ENCODE data around the gene HDC.

The HDC gene, protein sequence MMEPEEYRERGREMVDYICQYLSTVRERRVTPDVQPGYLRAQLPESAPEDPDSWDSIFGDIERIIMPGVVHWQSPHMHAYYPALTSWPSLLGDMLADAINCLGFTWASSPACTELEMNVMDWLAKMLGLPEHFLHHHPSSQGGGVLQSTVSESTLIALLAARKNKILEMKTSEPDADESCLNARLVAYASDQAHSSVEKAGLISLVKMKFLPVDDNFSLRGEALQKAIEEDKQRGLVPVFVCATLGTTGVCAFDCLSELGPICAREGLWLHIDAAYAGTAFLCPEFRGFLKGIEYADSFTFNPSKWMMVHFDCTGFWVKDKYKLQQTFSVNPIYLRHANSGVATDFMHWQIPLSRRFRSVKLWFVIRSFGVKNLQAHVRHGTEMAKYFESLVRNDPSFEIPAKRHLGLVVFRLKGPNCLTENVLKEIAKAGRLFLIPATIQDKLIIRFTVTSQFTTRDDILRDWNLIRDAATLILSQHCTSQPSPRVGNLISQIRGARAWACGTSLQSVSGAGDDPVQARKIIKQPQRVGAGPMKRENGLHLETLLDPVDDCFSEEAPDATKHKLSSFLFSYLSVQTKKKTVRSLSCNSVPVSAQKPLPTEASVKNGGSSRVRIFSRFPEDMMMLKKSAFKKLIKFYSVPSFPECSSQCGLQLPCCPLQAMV

DNA sequence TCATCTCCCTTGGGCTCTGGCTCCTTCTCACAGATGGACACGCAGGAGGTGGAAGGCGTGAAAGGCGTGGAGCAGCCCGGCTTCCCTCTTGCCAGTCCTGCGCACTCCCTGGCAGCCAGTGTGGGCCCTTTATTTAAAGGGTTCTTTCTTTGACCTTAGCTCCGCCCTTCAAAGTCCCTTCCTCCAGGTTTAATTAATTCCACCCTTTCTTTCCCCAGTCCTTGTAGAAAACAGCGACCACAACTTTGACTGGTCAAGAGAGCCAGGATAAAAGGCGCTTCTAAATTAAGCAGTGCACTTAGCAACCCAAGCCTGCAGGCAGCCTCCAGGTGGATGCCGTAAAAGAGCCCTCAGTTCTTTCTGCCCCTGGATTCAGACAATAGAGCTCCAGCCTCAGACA lies at the start of gene HDC:
HDC (minus strand) TSS at position 107 of the 400 bp plus-strand sequence; CDS start at position 4, 103 bp downstream.
- no peak for DNase-seq (ENCODE audit: low read depth)

DNA sequence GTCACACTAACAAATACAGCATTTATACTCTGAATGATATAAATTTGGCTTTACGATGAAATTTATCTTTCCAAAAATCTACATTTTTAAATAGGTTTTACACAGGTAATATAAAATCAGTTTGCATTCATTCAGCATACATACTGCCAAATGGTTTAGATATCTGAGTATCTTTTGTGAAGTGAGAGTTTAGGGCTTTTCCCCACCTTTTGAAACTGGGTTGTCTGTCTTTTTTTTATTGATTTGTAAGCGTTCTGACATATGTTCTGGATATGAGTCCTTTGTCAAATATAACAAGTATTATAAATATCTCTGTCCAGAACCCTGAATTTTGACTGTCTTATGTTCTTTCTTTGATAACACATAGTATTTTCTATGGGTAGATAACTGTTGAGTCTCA lies 47.1 kb upstream of the HDC start:
- DNase-seq (ENCODE audit: low read depth) = no peak

- no peak for DNase-seq (ENCODE audit: low read depth)
These were observed 42.3 kb upstream of the HDC start for GRCh38 chr15:50307799-50308198.

DNA sequence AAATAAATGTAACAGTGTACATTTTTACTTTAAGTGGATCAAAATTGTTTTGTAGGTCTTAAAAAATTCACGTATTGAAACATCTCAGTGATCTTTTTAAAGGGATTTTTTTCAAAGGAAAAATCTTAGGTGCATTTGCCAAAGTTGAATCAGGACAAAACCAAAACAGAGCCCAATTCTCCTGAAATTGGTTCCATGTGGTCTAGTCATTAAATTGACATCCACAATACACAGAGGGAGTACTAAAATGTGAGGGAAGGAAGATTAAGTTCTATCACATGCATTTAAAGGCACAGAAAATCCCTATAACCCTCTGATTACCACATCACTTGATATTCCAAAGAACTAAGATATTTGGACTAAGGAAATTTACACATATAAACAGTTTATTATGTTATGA lies 39.3 kb upstream of the HDC start:
- no peak for DNase-seq (ENCODE audit: low read depth)

DNA sequence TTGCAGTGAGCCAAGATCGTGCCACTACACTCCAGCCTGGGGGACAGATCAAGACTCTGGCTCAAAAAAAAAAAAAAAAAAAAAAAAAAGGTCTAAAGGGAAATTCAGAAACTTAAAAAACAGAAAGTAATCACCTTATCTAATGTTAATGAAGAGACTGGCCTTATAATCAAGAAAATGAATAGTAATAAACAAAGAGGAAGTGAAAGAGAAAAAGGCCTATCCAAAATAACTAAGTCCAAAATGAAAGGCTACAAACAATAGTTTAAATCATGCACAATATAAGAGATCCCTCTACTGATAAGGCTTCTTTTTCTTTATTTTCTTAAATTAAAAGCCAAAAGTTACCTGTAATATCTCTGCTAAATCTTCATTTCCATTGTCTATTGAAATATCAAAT lies 37.1 kb upstream of the HDC start:
- DNase-seq (ENCODE audit: low read depth) = no peak

DNA sequence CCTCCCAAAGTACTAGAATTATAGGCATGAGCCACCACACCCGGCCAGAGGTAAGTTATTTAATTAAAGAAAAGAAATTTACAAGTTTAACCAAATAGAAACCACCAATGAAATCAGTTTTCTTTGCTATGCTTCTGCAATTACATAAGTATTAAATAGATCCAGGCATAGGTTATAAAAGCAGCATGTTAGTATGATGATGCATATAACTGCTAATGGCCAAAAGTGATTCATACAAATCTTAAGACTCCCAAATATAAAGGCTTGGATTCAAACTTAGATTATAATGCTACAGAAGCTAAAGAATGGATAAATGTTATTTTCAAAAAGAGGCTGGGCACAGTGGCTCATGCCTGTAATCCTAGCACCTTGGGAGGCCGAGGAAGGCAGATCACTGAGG lies 32.8 kb upstream of the HDC start:
- DNase-seq (ENCODE audit: low read depth) = no peak

DNA sequence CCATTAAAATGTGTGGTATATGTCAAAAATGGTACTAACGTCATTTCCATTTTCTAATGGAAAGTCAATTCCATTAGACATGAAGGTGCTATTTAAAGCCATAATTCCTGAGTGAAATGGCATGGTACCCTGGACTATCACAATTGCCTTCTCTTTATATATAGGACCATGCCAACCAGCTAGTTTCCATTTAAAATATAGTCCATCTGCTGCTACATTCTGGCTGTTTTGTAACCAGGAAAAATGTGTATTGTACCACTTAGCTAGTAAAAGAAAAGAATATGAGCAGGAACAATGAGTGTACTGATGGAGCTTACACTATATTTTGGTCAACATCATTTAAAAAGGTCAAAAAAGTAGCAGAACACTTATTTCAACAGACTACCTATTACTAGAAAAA lies 30.4 kb upstream of the HDC start:
- DNase-seq (ENCODE audit: low read depth) = no peak

- DNase-seq (ENCODE audit: low read depth) = no peak
These were observed 24.2 kb upstream of the HDC start for GRCh38 chr15:50289749-50290148.

DNA sequence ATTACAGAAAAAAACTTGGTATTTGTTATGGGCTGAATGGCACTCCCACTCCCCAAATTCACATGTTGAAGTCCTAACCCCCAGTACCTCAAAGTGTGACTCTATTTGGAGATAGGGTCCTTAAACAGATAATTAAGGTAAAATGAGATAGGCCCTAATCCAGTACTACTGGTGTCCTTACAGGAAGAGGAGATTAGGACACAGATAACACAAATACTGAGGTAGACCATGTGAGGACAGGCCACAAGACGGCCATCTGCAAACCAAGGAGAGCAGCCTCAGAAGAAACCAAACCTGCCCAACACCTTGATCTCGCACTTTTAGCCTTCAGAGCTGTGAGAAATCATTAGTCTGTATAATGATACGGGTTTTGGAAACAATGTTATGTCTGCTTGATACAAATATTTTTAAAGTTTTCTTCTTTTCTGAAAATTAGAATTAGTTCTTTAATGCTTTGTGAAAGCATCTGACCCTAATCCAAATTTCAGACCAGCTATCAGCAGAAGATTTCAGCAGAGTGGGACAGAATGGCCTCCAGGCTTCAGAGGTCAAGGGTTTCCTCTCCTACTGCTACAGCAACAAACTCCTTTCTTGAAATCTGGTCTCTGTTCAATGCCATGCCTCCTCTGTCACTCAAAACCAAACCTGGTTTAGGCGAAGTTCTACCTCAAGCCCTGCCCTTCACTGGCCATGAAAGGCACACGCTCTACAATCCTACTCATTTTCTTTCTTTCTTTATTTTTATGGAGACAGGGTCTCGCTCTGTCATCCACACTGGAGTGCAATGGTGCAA lies 22.0 kb upstream of the HDC start:
- no peak for DNase-seq (ENCODE audit: low read depth)

DNA sequence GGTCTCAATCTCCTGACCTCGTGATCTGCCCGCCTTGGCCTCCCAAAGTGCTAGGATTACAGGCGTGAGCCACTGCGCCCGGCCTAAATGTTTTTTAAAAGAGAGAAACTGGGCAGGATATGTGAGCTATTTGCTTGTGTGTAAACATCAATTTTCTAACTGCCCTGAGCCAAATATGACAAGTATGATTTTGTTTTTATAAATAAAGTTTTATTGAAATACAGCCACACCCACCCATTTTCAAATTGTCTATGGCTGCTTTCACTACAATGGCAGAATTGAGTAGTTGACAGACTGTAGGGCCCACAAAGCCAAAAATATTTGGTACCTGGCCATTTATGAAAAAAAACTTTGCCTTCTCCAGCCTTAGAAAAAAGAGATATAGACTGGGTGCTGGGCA lies 15.9 kb upstream of the HDC start:
- no peak for DNase-seq (ENCODE audit: low read depth)

DNA sequence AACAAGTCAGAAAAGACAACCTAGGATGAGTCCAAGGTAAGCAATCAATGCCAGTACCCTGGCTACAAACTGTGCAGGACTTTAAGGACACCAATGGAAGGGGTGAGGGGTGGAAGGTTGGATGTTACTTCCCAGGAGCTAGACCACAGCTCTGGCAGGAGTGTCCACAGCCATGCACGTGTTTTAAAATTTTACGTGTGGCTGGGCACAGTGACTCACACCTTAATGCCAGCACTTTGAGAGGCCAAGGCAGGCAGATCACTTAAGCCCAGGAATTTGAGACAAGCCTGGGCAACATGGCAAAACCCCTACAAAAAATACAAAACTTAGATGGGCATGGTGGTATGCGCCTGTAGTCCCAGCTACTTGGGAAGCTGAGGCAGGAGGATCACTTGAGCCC lies 14.7 kb upstream of the HDC start:
- no peak for DNase-seq (ENCODE audit: low read depth)

DNA sequence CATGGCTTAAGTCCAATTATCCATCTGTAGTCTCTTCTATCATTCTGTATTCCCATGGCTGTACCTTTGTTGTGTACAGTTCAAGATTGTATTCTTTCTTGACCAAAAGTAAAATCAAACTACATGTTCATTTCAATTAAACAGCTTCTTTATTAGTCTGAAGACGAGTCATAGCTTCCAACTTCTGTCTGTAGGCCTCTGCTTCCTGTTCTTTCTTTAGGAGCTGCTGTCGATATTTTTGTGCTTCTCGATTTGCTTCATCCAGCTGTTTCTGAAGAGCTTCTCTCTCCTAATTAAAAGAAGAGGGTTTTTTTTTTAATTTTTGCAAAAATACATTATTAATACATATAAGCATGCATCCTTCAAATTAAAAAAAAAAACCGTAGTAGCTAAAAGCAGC lies 13.0 kb upstream of the HDC start:
- DNase-seq (ENCODE audit: low read depth) = no peak

DNA sequence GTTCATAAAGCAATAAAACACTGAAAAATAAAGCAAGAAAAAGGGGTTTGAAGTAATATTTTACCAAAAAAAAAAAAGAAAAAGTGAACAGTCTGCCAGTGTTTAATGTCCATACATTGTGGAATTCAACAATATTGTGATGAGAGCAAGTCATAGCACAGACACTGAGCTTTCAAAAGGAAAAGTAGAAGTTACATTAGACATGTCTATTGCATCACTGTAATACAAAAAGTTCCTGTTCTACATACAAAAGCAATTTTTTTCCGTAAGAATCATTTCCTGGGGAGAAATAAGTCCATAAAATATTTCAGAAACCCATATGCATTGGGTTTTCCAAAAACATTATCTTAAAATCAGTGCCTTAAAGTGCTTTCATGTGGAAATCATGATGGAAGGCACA lies 11.8 kb upstream of the HDC start:
- no peak for DNase-seq (ENCODE audit: low read depth)

DNA sequence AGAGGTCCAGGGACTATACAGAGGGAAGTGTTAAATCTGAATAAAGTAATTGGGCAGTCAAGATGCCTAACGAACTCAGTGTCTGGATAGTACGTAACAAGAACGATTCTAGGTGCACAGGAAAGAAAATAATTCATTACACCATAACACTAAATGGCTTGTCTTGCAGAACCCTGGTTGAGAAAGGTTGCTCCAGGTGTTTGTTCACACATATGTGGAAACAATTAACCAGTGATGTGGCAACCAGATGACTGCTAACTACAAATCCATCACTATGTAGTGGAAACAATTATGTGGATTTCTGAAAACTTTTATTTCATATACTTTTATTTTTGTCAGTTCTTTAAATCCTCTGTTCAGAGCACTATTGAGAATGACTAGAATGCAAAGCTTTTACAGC lies 10.4 kb upstream of the HDC start:
- DNase-seq (ENCODE audit: low read depth) = no peak

GRCh38 chr15:50275091-50275490 lies 9.6 kb upstream of the HDC start:
- DNase-seq (ENCODE audit: low read depth) = no peak

GRCh38 chr15:50267577-50267976 lies 2.1 kb upstream of the HDC start:
- DNase-seq (ENCODE audit: low read depth) = no peak

DNA sequence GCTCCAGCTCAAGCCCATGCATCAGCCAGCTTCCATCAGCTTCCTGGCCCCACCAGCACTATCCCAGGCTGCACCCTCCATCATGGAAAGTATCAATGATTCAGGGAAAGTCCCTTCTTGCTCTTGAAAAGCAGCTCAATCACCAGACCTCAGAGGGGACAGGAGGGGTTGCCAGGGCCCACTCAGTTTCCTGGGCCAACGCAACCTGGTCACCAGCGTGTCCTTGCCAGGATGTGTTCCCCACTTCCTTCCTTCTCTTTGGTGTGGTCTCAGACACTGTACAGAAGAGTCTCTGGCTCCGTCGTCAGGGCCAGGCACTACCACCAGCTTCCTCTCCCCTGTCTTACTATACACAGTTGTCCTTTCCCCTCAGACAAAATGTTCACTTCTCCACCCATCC lies 3.0 kb downstream of the HDC start:
- peak; percentile 39 for DNase-seq (ENCODE audit: low read depth)

DNA sequence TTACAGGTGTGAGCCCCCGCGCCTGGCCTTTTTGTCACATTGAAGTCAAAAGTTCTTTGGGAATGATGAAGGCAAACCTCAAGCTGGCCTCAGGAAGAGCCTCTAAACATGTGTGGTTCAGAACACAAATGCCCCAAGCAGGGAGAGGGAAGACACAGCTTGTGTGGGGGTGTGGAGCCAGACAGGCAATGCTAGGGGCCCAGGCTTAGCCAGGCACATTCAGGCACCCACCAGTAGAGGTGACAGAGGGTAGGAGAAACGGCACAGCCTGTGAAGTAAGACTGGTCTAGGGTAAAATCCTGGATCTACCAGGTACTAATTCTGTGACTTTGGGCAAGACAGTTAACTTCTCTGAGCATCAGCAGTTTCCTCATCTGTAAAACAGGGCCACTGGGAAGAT lies 3.5 kb downstream of the HDC start:
- DNase-seq (ENCODE audit: low read depth) = no peak

GRCh38 chr15:50260969-50261496 lies 4.5 kb downstream of the HDC start:
- DNase-seq (ENCODE audit: low read depth) = no peak

GRCh38 chr15:50259276-50259675 lies 6.2 kb downstream of the HDC start:
- DNase-seq (ENCODE audit: low read depth) = no peak

GRCh38 chr15:50257924-50258323 lies 7.6 kb downstream of the HDC start:
- DNase-seq (ENCODE audit: low read depth) = no peak

GRCh38 chr15:50257332-50257731 lies 8.2 kb downstream of the HDC start:
- DNase-seq (ENCODE audit: low read depth) = no peak

Data from activated T-cell treated with anti-CD3 and anti-CD28 coated beads for 24 hours (primary cell).